Stimulated activated CD8-positive, alpha-beta memory T cell treated with anti-CD3 and anti-CD28 coated beads, Interleukin-7, amount 100 ng/mL, for 48 hours (primary cell): ENCODE data around the gene ARF6.
"Not testable (repeated sequence)": the region's sequence is repeated elsewhere in the genome, so short reads cannot be mapped to it uniquely, and the experiment has no call there.

Experiments
- DNase-seq, 2 donors: peaks; one replicate each; pipeline ENCODE4 v3.0.0-alpha.2; 2020; ENCODE audit warnings: low read depth in 1 of 2; ENCODE audit errors: extremely low read depth in 1 of 2

The ARF6 gene

GRCh38 chr14:49875640-49876198 is 17.2 kb upstream of the ARF6 start:
- no peak for DNase-seq

- DNase-seq: no peak
These were observed 16.2 kb upstream of the ARF6 start for GRCh38 chr14:49876563-49877127.

DNA sequence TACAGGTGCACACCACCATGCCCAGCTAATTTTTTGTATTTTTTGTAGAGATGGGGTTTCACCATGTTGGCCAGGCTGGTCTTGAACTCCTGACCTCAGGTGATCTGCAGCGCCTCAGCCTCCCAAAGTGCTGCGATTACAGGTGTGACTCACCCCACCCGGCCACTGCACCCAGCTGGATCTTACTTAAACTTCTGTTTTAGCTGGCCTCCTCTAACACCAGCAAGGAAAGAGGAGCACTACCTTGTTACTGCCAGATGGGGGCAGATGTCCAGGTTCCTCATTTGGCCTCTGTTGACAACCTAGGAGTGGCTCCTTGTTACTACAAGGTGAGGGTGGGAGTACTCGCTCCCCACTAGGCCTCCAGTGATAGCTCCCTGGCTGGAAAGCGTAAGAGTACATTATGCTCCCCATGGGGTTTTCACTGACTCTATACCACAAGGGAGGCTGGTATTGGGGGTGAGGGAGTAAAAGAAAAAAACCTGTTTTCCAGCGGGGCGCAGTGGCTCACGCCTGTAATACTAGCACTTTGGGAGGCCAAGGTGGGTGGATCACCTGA is 13.2 kb upstream of the ARF6 start:
- peak; percentile 39 to 63 for DNase-seq

GRCh38 chr14:49880267-49881064 is 12.4 kb upstream of the ARF6 start:
- DNase-seq: no peak

DNA sequence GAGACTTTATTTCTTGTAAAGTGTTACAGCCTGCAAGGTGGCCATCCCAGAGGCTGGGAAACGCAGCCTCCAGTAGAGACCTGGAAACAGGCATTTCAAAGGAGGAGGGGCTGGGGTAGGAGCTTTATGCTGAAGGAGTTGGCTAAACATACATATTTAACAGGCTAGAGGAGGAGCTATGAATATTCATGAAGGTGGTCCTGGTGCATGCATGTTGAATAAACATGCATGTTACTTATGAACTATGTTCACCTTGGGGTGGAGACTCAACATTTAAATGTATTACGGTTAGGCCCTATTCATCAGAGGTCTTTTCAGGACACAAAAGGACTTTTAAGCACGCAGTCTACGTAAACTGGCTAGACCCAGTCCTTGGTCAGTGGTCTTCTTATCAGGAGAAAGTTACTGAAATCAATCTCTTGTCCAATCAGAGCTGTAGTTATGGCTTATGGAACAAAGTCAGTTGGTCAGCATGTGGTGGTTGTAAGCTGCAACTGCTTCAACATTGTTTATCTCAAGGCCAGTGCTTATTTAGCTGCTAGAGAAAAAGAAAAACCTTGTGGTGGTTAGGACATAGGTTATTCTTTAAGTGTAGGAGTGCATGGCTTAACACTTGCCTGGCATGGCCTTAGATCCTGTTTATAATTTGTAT is 11.4 kb upstream of the ARF6 start:
- no peak for DNase-seq

- DNase-seq: no peak
These were observed 9.8 kb upstream of the ARF6 start for GRCh38 chr14:49882826-49883694.

DNA sequence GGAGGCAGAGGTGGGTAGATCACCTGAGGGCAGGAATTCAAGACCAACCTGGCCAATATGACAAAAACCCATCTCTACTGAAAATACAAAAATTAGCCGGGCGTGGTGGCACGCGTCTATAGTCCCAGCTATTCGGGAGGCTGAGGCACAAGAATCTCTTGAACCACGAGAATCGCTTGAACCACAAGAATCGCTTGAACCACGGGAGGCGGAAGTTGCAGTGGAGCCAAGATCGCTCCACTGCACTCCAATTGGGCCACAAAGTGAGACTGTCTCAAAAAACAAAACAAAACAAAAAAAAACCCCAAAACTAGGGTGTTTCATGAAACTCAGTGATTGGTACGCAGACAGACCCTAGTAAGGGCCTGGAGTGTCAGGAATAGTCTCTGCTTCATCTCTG is 6.4 kb upstream of the ARF6 start:
- DNase-seq: no peak

- no peak for DNase-seq
These were observed 4.6 kb upstream of the ARF6 start for GRCh38 chr14:49888293-49888692.

- DNase-seq: peak in 1 of 2 donors; percentile 22
These were observed 614 bp upstream of the ARF6 start for GRCh38 chr14:49892301-49892635.

DNA sequence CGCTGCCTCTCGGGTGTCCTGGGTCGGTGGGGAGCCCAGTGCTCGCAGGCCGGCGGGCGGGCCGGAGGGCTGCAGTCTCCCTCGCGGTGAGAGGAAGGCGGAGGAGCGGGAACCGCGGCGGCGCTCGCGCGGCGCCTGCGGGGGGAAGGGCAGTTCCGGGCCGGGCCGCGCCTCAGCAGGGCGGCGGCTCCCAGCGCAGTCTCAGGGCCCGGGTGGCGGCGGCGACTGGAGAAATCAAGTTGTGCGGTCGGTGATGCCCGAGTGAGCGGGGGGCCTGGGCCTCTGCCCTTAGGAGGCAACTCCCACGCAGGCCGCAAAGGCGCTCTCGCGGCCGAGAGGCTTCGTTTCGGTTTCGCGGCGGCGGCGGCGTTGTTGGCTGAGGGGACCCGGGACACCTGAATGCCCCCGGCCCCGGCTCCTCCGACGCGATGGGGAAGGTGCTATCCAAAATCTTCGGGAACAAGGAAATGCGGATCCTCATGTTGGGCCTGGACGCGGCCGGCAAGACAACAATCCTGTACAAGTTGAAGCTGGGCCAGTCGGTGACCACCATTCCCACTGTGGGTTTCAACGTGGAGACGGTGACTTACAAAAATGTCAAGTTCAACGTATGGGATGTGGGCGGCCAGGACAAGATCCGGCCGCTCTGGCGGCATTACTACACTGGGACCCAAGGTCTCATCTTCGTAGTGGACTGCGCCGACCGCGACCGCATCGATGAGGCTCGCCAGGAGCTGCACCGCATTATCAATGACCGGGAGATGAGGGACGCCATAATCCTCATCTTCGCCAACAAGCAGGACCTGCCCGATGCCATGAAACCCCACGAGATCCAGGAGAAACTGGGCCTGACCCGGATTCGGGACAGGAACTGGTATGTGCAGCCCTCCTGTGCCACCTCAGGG is 679 bp downstream of the ARF6 start:
- DNase-seq: peak; percentile 80 to 81

DNA sequence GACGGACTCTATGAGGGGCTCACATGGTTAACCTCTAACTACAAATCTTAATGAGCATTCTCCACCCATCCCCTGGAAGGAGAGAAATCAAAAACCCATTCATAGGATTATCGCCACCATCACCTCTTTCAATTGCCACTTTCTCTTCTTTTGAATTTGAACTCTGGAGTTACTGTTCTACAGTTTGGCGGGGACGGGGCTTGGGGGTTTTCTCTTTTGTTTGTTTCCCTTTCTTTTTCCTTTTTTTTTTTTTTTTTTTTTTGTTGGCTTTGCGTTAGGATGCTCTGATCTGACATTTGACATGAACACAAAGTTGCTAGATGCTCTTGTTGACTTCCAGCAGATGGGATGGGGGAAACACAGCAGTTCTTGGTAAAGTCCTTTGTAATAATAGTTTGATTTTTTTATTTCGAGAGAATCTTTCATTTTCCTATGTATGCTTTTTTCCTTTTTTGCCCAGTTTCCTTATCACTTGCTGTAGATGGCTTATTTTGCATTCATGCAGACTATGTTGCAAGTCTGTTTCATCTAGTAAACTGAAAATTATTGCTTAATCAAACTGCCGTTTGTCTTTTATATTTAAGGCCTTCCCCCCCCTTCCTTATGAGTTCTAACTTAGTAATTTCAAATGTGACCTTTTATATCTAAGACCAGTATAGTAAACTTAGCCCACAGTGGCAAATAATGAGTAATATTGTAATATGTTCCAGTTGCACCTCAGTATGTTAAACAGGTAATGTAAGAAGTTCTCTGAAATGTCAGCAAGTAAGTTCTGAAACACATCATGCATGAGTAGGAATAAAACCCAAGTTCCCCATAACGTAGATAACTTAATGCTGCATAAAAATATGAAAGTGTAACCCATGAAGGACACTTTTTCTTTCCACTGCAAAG is 1.6 kb downstream of the ARF6 start:
- DNase-seq: not testable (repeated sequence)

GRCh38 chr14:49895480-49895879 is 2.6 kb downstream of the ARF6 start:
- no peak for DNase-seq

DNA sequence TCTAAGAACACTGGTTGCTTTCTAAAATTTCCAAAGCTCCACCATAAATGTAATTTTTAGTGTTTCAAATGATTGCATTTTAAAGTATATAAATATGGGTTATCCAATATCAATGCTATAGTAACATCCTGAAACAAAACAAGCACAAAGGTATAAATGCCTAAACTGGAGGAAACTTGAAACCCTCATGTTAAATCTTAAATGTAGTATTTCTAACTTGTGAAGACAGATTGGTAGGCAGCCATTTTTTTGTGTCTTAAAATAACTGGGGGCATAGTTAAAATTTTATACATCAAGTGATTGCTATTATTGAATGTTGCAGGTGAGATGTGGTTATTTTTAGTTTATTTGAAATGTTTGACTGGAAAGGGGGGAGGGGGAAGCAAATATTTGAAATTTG is 3.4 kb downstream of the ARF6 start:
- not testable (repeated sequence) for DNase-seq

GRCh38 chr14:49896966-49897365 is 4.1 kb downstream of the ARF6 start:
- no peak for DNase-seq

GRCh38 chr14:49897414-49897813 is 4.5 kb downstream of the ARF6 start:
- no peak for DNase-seq

- no peak for DNase-seq
These were observed 5.1 kb downstream of the ARF6 start for GRCh38 chr14:49897965-49898364.

DNA sequence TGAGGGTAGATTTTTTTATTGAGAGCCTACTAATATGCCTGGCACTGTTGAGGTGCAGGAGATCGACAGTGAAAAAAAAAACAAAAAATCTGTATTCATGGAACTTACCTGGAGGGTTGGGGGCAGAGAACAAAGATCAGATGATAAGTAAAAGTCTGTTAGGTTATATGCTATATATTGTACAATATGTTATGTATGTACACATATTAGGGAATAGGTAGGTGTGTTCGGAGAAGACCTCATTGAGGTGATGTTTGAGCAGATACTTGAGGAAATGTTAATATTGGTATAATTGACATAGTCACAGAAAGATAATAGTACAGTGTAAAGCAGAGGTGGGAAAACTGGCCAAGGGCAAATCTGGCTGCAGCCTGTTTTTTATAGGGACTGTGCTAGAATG is 5.6 kb downstream of the ARF6 start:
- no peak for DNase-seq

GRCh38 chr14:49900973-49901372 is 8.1 kb downstream of the ARF6 start:
- DNase-seq: no peak
